GM12874 (cell line): ENCODE measurements around the gene ADAM22.

Experiments used
- TF ChIP-seq, protein P1 (sequence below): IDR thresholded peaks from 2 replicates; pipeline ENCODE4 v1.5.1; 2011; ENCODE audit warnings: low read depth, mild to moderate bottlenecking, control low read depth, low read length, moderate library complexity; ENCODE audit not compliant: insufficient read depth

Gene ADAM22

DNA sequence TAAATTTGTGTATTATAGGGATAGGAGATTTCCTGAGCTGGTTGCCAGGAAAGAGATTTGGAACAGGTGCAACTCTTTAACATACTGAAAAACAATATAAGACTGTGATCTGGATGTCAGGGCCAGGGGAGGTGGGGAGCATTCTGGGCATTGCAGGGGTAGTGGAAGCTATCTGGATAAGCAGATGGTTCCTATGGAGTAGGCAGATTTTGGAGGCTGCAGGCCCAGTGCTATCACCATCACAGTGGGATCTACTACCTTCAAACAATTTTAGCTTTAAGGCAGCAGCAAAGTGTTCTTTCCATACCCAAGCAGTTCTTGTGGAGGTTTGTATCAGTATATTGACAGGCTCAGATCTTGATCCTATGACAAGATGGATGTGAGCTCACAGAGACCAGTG lies 71.1 kb downstream of the ADAM22 start:
- TF ChIP-seq, protein P1, sequence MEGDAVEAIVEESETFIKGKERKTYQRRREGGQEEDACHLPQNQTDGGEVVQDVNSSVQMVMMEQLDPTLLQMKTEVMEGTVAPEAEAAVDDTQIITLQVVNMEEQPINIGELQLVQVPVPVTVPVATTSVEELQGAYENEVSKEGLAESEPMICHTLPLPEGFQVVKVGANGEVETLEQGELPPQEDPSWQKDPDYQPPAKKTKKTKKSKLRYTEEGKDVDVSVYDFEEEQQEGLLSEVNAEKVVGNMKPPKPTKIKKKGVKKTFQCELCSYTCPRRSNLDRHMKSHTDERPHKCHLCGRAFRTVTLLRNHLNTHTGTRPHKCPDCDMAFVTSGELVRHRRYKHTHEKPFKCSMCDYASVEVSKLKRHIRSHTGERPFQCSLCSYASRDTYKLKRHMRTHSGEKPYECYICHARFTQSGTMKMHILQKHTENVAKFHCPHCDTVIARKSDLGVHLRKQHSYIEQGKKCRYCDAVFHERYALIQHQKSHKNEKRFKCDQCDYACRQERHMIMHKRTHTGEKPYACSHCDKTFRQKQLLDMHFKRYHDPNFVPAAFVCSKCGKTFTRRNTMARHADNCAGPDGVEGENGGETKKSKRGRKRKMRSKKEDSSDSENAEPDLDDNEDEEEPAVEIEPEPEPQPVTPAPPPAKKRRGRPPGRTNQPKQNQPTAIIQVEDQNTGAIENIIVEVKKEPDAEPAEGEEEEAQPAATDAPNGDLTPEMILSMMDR: no peak

DNA sequence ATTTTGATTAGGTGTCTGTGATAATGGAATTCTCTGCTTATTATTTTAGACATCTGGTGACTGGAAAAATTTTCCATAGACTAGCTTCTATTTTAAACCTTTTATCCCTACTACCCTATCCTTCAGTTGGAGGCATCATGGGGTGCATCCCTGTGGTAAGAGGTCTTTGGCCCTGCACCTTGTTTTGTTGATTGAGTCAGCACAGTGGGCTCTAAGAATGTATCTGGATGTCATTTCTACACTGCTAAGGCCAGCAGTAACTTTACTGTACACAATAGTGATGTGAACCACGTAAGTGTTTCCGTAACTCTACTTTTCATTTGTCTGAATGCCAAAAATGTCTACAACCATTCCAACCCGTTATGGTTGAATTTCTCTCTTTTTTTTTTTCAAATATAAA lies 75.6 kb downstream of the ADAM22 start:
- TF ChIP-seq, protein P1: no peak

DNA sequence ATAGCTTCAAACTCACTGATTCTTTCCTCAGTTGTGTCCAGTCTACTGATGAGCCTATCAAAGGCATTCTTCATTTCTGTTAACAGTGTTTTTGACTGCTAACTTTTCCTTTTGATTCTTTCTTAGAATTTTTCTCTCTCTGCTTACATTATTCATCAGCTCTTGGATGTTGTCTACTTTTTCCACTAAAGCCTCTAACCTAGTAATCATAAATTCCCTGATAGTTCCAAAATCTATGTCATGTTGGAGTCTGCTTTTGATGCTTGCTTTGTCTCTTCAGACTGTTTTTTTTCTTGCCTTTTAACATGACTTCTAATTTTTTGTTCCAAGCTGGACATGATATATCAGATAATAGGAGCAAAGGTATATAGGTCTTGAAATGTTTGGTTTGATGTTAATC lies 78.0 kb downstream of the ADAM22 start:
- TF ChIP-seq, protein P1: no peak

DNA sequence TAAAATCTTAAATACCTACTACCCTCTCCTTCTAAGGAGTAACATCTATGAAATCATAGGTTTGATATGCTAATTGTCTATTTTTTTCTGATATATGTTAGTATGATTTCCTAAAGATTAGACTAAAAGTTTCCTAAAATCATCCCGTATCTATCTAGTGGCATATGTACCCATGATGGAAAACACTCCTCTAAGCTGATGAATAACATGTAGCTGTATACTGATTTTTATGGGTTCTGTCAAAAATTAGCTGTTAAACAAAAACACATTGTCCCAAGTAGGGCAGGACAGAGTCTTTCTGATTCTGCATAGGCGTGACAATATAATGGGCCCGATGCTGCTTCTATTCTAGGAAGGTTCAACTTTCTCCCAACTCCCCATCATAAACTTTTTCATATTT lies 79.9 kb downstream of the ADAM22 start:
- TF ChIP-seq, protein P1: no peak

DNA sequence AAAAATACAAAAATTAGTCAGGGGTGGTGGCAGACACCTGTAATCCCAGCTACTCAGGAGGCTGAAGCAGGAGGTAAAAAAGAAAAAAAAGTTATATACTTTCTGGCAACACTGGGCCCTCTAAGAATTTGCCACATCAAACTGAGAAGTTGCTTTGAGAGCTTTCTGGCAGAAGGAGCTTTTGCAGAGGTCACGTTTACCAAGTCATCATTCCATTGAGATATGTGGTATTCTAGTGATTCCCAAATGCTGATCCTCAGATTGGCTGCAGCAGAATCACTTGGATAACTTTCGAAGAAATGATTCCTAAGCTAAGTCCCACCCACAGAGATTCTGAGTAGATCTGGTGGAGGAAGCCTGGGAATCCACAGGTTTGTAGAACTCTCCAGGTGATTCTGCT lies 80.5 kb downstream of the ADAM22 start:
- TF ChIP-seq, protein P1: no peak

DNA sequence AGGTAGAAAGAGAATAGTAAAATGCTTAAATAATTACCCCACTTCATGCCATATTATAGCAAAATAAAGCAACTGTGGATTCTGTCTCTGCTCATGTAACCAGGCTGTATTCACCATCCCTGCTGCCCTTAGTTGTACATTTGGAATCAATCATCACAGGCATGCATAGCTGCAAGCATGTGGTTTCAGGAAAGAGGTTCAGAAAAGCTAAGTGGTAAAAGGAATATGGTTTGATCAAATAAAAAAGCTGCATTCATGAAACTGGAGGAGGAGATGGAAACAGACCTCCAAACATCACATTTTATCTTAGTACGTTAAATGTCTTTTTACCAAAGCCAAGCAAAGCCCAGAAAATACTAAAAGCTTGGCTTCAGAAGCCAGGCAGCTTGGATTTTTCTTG lies 81.3 kb downstream of the ADAM22 start:
- TF ChIP-seq, protein P1: no peak

DNA sequence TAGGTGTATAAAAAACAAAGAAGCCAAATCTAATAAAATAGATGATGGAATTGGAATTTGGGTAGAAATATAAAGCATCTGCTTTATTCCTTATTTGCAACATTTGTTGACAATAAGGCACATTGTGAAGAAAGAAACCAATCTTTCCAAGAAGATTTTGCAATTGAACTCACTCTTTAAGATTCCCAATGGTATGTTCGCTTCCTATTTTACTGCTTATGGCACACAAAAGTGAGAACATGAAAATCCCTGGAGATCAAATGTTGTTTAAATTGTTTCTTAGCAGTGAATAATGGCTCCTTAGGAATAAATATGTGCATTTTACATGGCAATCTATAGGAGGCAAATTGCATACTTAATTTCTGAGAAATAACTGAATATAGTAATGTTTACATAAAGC lies 84.5 kb downstream of the ADAM22 start:
- TF ChIP-seq, protein P1: no peak

DNA sequence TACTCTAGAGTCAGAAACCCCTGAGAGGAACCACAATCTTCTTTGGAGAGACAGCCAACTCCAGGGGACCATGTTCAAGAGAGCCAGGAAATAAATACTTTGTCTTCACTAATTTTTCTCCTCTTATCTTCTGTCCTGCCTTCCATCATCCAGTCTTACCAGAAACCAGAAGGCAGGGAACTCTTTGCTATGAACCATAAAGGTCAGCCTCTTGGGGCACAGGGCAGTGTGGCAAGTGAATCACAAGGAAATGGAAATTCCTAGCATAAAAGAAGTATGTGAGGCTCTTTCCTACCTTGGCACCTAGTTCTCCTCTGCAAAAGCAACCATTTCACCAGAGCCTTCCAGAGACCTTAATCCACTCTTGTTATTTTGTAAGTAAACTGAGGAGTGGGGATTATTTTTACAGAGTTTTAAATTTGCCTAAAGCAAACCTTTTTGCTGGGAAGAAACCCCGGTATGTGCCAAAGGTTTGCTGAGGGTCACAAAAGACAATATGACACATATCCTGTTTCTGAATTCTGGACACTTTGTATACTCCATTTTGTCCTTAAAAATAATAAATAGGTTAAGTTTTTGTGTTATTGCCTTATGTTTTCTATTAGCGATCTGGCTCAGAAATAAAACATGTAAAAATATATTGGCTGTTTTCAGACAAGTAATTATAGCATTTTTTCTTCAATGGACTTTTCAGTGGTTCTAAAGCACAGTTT lies 87.1 kb downstream of the ADAM22 start:
- TF ChIP-seq, protein P1: no peak
